Activated CD4-positive, alpha-beta T cell treated with anti-CD3 and anti-CD28 coated beads, Interleukin-2, amount 50 U/mL, for 48 hours (primary cell): Measurements from ENCODE around the gene ATG16L2.
"Not testable (repeated sequence)": the region's sequence is repeated elsewhere in the genome, so short reads cannot be mapped to it uniquely, and the experiment has no call there.

Experiments
- DNase-seq, 2 experiments: peaks; one replicate each; pipeline ENCODE4 v3.0.0-alpha.2; 2020

ATG16L2 gene

GRCh38 chr11:72850832-72851231 lies 36.6 kb downstream of the ATG16L2 start:
- no peak for DNase-seq

GRCh38 chr11:72851726-72852125 lies 37.5 kb downstream of the ATG16L2 start:
- no peak for DNase-seq

GRCh38 chr11:72856065-72856464 lies 41.9 kb downstream of the ATG16L2 start:
- DNase-seq = no peak

GRCh38 chr11:72856551-72857345 lies 42.5 kb downstream of the ATG16L2 start:
- no peak for DNase-seq

GRCh38 chr11:72858267-72858666 lies 44.1 kb downstream of the ATG16L2 start:
- not testable (repeated sequence) for DNase-seq

GRCh38 chr11:72859126-72859525 lies 44.9 kb downstream of the ATG16L2 start:
- no peak for DNase-seq

GRCh38 chr11:72860010-72860409 lies 45.8 kb downstream of the ATG16L2 start:
- no peak for DNase-seq

- DNase-seq = no peak
Observed at GRCh38 chr11:72860592-72860991, 46.4 kb downstream of the ATG16L2 start.

- no peak for DNase-seq
Observed at GRCh38 chr11:72863091-72863490, 48.9 kb downstream of the ATG16L2 start.

GRCh38 chr11:72863916-72864315 lies 49.7 kb downstream of the ATG16L2 start:
- no peak for DNase-seq

GRCh38 chr11:72864702-72865655 lies 50.8 kb downstream of the ATG16L2 start:
- DNase-seq = no peak

- DNase-seq = no peak
Observed at GRCh38 chr11:72867970-72868369, 53.8 kb downstream of the ATG16L2 start.

GRCh38 chr11:72869831-72870230 lies 55.6 kb downstream of the ATG16L2 start:
- DNase-seq = no peak

- no peak for DNase-seq
Observed at GRCh38 chr11:72871119-72871518, 56.9 kb downstream of the ATG16L2 start.

GRCh38 chr11:72872012-72872411 lies 57.8 kb downstream of the ATG16L2 start:
- no peak for DNase-seq

- DNase-seq = no peak
Observed at GRCh38 chr11:72875736-72876135, 61.5 kb downstream of the ATG16L2 start.

GRCh38 chr11:72876147-72876546 lies 61.9 kb downstream of the ATG16L2 start:
- DNase-seq = no peak
